NT2/D1 (cell line): ENCODE measurements around the gene RPL13.

ENCODE experiments used
- DNase-seq: peaks from one replicate; pipeline ENCODE4 v3.0.0-alpha.2; 2011; ENCODE audit warnings: low read depth, low spot score
- H3K27me3 ChIP-seq: 2 replicates; pipeline ENCODE4 v1.6.0; 2011; ENCODE audit warnings: mild to moderate bottlenecking; ENCODE audit not compliant: insufficient read length, insufficient read depth
- H3K36me3 ChIP-seq: 2 replicates; pipeline ENCODE4 v1.6.1; 2011; ENCODE audit warnings: mild to moderate bottlenecking, low read length, mixed read lengths; ENCODE audit not compliant: insufficient read depth, insufficient read length
- H3K4me1 ChIP-seq: 2 replicates; pipeline ENCODE4 v1.5.1; 2011; ENCODE audit not compliant: insufficient read depth, insufficient read length
- H3K4me3 ChIP-seq: 2 replicates; pipeline ENCODE4 v1.5.1; 2011; ENCODE audit warnings: low read depth; ENCODE audit not compliant: insufficient read length
- H3K9ac ChIP-seq: 2 replicates; pipeline ENCODE4 v1.6.0; 2011; ENCODE audit warnings: low read depth; ENCODE audit not compliant: insufficient read length
- H3K9me3 ChIP-seq: 2 replicates; pipeline ENCODE4 v1.5.1; 2011; ENCODE audit warnings: mild to moderate bottlenecking, low read length; ENCODE audit not compliant: insufficient read depth
- SUZ12 ChIP-seq: IDR thresholded peaks from 2 replicates; pipeline ENCODE4 v1.6.1; 2011; ENCODE audit not compliant: insufficient read length, insufficient read depth; ENCODE audit errors: extremely low read depth
- YY1 ChIP-seq: IDR thresholded peaks from 2 replicates; pipeline ENCODE4 v1.6.1; 2011; ENCODE audit not compliant: insufficient read length, insufficient read depth
- ZNF274 ChIP-seq: IDR thresholded peaks from 2 replicates; pipeline ENCODE4 v1.6.1; 2011; ENCODE audit warnings: mild to moderate bottlenecking, low read depth, low read length

RPL13 gene

GRCh38 chr16:89605186-89605970 is 44.9 kb downstream of the RPL13 start:
- no peak overlapping the region for H3K9ac ChIP-seq
- H3K4me3 ChIP-seq, result no peak overlapping the region
- TF ChIP-seq SUZ12 (no peak), YY1 (no peak), ZNF274 (no peak)
- H3K4me1 ChIP-seq, result peaks cover 16% of the 10 kb centered on the region
- peaks cover 6% of the 10 kb centered on the region for H3K27me3 ChIP-seq
- H3K36me3 ChIP-seq, result no peaks in the 10 kb centered on the region
- DNase-seq, result no peak
- no peaks in the 10 kb centered on the region for H3K9me3 ChIP-seq

GRCh38 chr16:89606006-89606405 is 45.5 kb downstream of the RPL13 start:
- TF ChIP-seq SUZ12, result no peak
- Histone ChIP-seq H3K9ac (peak overlapping the region; percentile 50), H3K4me1 (peaks cover 15% of the 10 kb centered on the region), H3K4me3 (no peak overlapping the region), H3K27me3 (peaks cover 5% of the 10 kb centered on the region), H3K9me3 (no peaks in the 10 kb centered on the region), H3K36me3 (no peaks in the 10 kb centered on the region)
- no peak for DNase-seq

- TF ChIP-seq YY1 (no peak), ZNF274 (no peak)
- Histone ChIP-seq H3K36me3 (no peaks in the 10 kb centered on the region), H3K27me3 (peaks cover 5% of the 10 kb centered on the region), H3K9me3 (no peaks in the 10 kb centered on the region), H3K9ac (no peak overlapping the region), H3K4me1 (peaks cover 7% of the 10 kb centered on the region), H3K4me3 (no peak overlapping the region)
- no peak for DNase-seq
Measured at GRCh38 chr16:89607453-89607852, 47.0 kb downstream of the RPL13 start.

- no peak for DNase-seq
- Histone ChIP-seq H3K4me3 (no peak overlapping the region), H3K27me3 (peaks cover under 1% of the 10 kb centered on the region), H3K9ac (no peak overlapping the region), H3K9me3 (no peaks in the 10 kb centered on the region), H3K4me1 (peaks cover under 1% of the 10 kb centered on the region), H3K36me3 (no peaks in the 10 kb centered on the region)
- TF ChIP-seq ZNF274 (no peak), SUZ12 (no peak), YY1 (no peak)
Measured at GRCh38 chr16:89607937-89608740, 47.7 kb downstream of the RPL13 start.

GRCh38 chr16:89610108-89610453 is 49.6 kb downstream of the RPL13 start:
- Histone ChIP-seq H3K36me3 (no peaks in the 10 kb centered on the region), H3K4me1 (peaks cover 2% of the 10 kb centered on the region), H3K4me3 (no peak overlapping the region), H3K9ac (no peak overlapping the region), H3K27me3 (no peaks in the 10 kb centered on the region), H3K9me3 (no peaks in the 10 kb centered on the region)
- TF ChIP-seq SUZ12 (no peak), YY1 (no peak), ZNF274 (no peak)
- no peak for DNase-seq

- no peak for TF ChIP-seq SUZ12
- no peak for TF ChIP-seq ZNF274
- no peak for TF ChIP-seq YY1
- peaks cover 13% of the 10 kb centered on the region for H3K4me1 ChIP-seq
- H3K9ac ChIP-seq, result no peak overlapping the region
- H3K27me3 ChIP-seq, result no peaks in the 10 kb centered on the region
- no peak overlapping the region for H3K4me3 ChIP-seq
- H3K36me3 ChIP-seq, result no peaks in the 10 kb centered on the region
- H3K9me3 ChIP-seq, result no peaks in the 10 kb centered on the region
- DNase-seq, result no peak
Measured at GRCh38 chr16:89612415-89613166, 52.1 kb downstream of the RPL13 start.

- no peak for DNase-seq
- H3K9ac ChIP-seq, result no peak within 1 kb of the TSS
- TF ChIP-seq YY1 (no peak), SUZ12 (no peak), ZNF274 (no peak)
Measured at GRCh38 chr16:89613231-89613953, 52.9 kb downstream of the RPL13 start, which contains the start of gene DPEP1. DPEP1 (plus strand) TSS chr16:89613642; CDS start chr16:89630411, 16,769 bp downstream.

More at GRCh38 chr16:89613231-89613953, 52.9 kb downstream of the RPL13 start, which contains the start of gene DPEP1:
- no peaks in the 10 kb centered on the region for H3K36me3 ChIP-seq
- H3K9me3 ChIP-seq, result no peaks in the 10 kb centered on the region
- H3K4me3 ChIP-seq, result no peak within 1 kb of the TSS
- H3K4me1 ChIP-seq, result peaks cover 13% of the 10 kb centered on the region
- no peaks in the 10 kb centered on the region for H3K27me3 ChIP-seq
